GM23338 (cell line): Measurements from ENCODE around the gene TCP10L. TPM values are rescaled to one million over a fixed set of nuclear protein-coding genes. Genes with fewer than 3 reads are reported as not detected.

Experiments
- ATAC-seq: fragments of 200-7000 bp; cut with Tn5 transposase; 3 replicates; pipeline ENCODE4 v1.9.1; 2020
- DNase-seq: peaks from one replicate; pipeline ENCODE4 v3.0.0-alpha.2; 2015; ENCODE audit warnings: low spot score
- H2AFZ ChIP-seq: fragments of 200-600 bp; sonication (generic); 2 replicates; pipeline ENCODE4 v1.8.0; 2016; ENCODE audit warnings: antibody characterized with exemption, mild to moderate bottlenecking, moderate library complexity
- H3F3A ChIP-seq: fragments of 200-600 bp; sonication (generic); replicated peaks from 2 replicates; pipeline ENCODE4 v1.8.0; 2017; ENCODE audit warnings: antibody characterized with exemption, mixed run types, low read depth
- H3K27ac ChIP-seq: fragments of 200-600 bp; sonication (generic); 2 replicates; pipeline ENCODE4 v1.6.1; 2016; ENCODE audit warnings: low read depth
- H3K27me3 ChIP-seq: fragments of 200-600 bp; sonication (generic); 2 replicates; pipeline ENCODE4 v1.8.0; 2016; ENCODE audit warnings: mild to moderate bottlenecking, mixed run types, moderate library complexity; ENCODE audit not compliant: insufficient read depth
- H3K36me3 ChIP-seq: fragments of 200-600 bp; sonication (generic); 2 replicates; pipeline ENCODE4 v1.8.0; 2016; ENCODE audit warnings: mild to moderate bottlenecking; ENCODE audit not compliant: insufficient read depth
- H3K4me1 ChIP-seq: fragments of 200-600 bp; sonication (generic); 2 replicates; pipeline ENCODE4 v1.8.0; 2016; ENCODE audit warnings: mild to moderate bottlenecking, moderate library complexity; ENCODE audit not compliant: insufficient read depth
- H3K4me2 ChIP-seq: fragments of 200-600 bp; sonication (generic); 2 replicates; pipeline ENCODE4 v1.7.1; 2017; ENCODE audit warnings: mixed run types
- H3K4me3 ChIP-seq: fragments of 200-600 bp; sonication (generic); 2 replicates; pipeline ENCODE4 v1.6.1; 2016; ENCODE audit warnings: mixed run types
- H3K79me2 ChIP-seq: fragments of 200-600 bp; sonication (generic); replicated peaks from 2 replicates; pipeline ENCODE4 v1.8.0; 2017; ENCODE audit warnings: mild to moderate bottlenecking; ENCODE audit not compliant: insufficient read depth
- H3K9me2 ChIP-seq: fragments of 200-600 bp; sonication (generic); 2 replicates; pipeline ENCODE4 v1.8.0; 2017; ENCODE audit not compliant: insufficient read depth
- H4K20me1 ChIP-seq: fragments of 200-600 bp; sonication (generic); replicated peaks from 2 replicates; pipeline ENCODE4 v1.8.0; 2017; ENCODE audit warnings: mild to moderate bottlenecking; ENCODE audit not compliant: insufficient read depth
- H3K27ac Mint-ChIP-seq: 2 replicates; pipeline ENCODE4 v1.8.0; 2020; ENCODE audit warnings: inconsistent platforms, mild to moderate bottlenecking, moderate library complexity, mixed read lengths
- H3K27me3 Mint-ChIP-seq: 3 replicates; pipeline ENCODE4 v1.8.0; 2022; ENCODE audit warnings: low read depth, mild to moderate bottlenecking, moderate library complexity, mixed read lengths, inconsistent platforms; ENCODE audit not compliant: insufficient read depth, poor library complexity
- H3K36me3 Mint-ChIP-seq: 3 replicates; pipeline ENCODE4 v1.8.0; 2021; ENCODE audit warnings: low read depth, mild to moderate bottlenecking, inconsistent platforms, moderate library complexity, mixed read lengths
- H3K4me1 Mint-ChIP-seq: 3 replicates; pipeline ENCODE4 v1.8.0; 2020; ENCODE audit warnings: mild to moderate bottlenecking, inconsistent platforms, mixed read lengths
- H3K4me3 Mint-ChIP-seq: 3 replicates; pipeline ENCODE4 v1.8.0; 2021; ENCODE audit warnings: moderate library complexity, mild to moderate bottlenecking, inconsistent platforms, mixed read lengths
- H3K9me3 Mint-ChIP-seq: 3 replicates; pipeline ENCODE4 v1.8.0; 2020; ENCODE audit warnings: moderate library complexity, mild to moderate bottlenecking, inconsistent platforms, mixed read lengths
- CREB1 ChIP-seq: fragments of 250-450 bp; sonication (Bioruptor Pico); IDR thresholded peaks from 2 replicates; pipeline ENCODE4 v1.5.0; 2020; ENCODE audit warnings: low read depth, mild to moderate bottlenecking, moderate library complexity
- ETS1 ChIP-seq: IDR thresholded peaks from 2 replicates; pipeline ENCODE4 v1.6.1; 2016; ENCODE audit warnings: antibody characterized with exemption
- EZH2 ChIP-seq: fragments of 200-600 bp; sonication (generic); IDR thresholded peaks from one replicate; pipeline ENCODE4 v1.8.0; 2017; ENCODE audit warnings: antibody characterized with exemption, mild to moderate bottlenecking, low read depth; ENCODE audit not compliant: unreplicated experiment
- EZH2phosphoT487 ChIP-seq: fragments of 200-600 bp; sonication (generic); IDR thresholded peaks from one replicate; pipeline ENCODE4 v1.8.1; 2018; ENCODE audit warnings: antibody characterized with exemption; ENCODE audit not compliant: unreplicated experiment
- JUNB ChIP-seq: IDR thresholded peaks from one replicate; pipeline ENCODE4 v1.6.1; 2016; ENCODE audit warnings: antibody characterized with exemption; ENCODE audit not compliant: unreplicated experiment
- POLR2AphosphoS5 ChIP-seq: IDR thresholded peaks from 2 replicates; pipeline ENCODE4 v1.6.1; 2016; ENCODE audit warnings: antibody characterized with exemption, low read depth
- REST ChIP-seq: IDR thresholded peaks from one replicate; pipeline ENCODE4 v1.6.1; 2018; ENCODE audit warnings: antibody characterized with exemption; ENCODE audit not compliant: unreplicated experiment
- STAT1 ChIP-seq: IDR thresholded peaks from one replicate; pipeline ENCODE4 v1.6.1; 2016; ENCODE audit warnings: antibody characterized with exemption; ENCODE audit not compliant: unreplicated experiment
- polyA plus RNA-seq: library from polyadenylated mRNA; unstranded; fragments of >200 nt; fragmentation: Nextera tagmentation; extraction: Ambion mirVana; gene quantifications from 2 replicates; pipeline ENCODE4 v1.2.1, GENCODE V29; 2016
- total RNA-seq: library from RNA; depleted of rRNA; stranded (reverse); fragments of >200 nt; shearing (Covaris generic); gene quantifications from 2 replicates; pipeline ENCODE4 v1.2.3, GENCODE V29; 2014
- TF ChIP-seq, protein P1 (sequence below), 2 experiments: fragments of 200-600 bp in 1 of 2; sonication (generic) in 1 of 2; conservative IDR thresholded peaks; 2 replicates each; pipeline versions ENCODE4 v1.5.1 to v1.6.1; 2016 to 2017; ENCODE audit warnings: antibody characterized with exemption in 2 of 2, low read depth in 2 of 2, mild to moderate bottlenecking in 2 of 2, moderate library complexity in 1 of 2

Gene TCP10L
- total and polyA plus RNA-seq, 2 experiments from 2014 or later: 0.10 to 0.65 TPM

DNA sequence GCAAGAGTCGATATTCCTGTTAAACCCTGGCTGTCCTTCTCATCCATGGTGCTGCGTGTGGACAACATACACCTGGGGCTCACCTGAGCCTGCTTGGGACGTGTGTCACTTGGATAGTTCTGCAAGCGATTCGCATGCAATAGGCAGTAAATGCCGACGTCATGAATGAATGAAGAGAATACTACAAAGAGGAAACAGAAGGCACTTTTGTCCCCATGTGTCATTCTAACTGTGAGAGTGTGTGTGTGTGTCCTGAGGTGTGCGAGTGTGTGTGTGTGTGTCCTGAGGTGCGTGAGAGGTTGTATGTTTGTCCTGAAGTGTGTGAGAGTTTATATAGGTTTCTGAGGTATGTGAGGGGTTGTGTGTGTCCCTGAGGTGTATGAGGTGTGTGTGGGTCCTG is 647 bp upstream of the TCP10L start (continued):
- TF ChIP-seq REST (no peak), STAT1 (no peak), JUNB (no peak), POLR2AphosphoS5 (no peak), ETS1 (no peak), EZH2 (no peak), CREB1 (CRISPR knock-in tag) (no peak)
- TF ChIP-seq, protein P1, sequence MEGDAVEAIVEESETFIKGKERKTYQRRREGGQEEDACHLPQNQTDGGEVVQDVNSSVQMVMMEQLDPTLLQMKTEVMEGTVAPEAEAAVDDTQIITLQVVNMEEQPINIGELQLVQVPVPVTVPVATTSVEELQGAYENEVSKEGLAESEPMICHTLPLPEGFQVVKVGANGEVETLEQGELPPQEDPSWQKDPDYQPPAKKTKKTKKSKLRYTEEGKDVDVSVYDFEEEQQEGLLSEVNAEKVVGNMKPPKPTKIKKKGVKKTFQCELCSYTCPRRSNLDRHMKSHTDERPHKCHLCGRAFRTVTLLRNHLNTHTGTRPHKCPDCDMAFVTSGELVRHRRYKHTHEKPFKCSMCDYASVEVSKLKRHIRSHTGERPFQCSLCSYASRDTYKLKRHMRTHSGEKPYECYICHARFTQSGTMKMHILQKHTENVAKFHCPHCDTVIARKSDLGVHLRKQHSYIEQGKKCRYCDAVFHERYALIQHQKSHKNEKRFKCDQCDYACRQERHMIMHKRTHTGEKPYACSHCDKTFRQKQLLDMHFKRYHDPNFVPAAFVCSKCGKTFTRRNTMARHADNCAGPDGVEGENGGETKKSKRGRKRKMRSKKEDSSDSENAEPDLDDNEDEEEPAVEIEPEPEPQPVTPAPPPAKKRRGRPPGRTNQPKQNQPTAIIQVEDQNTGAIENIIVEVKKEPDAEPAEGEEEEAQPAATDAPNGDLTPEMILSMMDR (conservative IDR thresholded peaks at IDR 0.05; ENCODE audit: low read depth in 2 of 2): no peak

- Mint-ChIP-seq H3K36me3 (no peaks in the 10 kb centered on the region), H3K4me1 (no peaks in the 10 kb centered on the region), H3K27me3 (peaks cover 4% of the 10 kb centered on the region), H3K9me3 (no peaks in the 10 kb centered on the region), H3K27ac (no peak overlapping the region), H3K4me3 (no peak overlapping the region)
- no peak overlapping the region for H2AFZ ChIP-seq
- H3K27ac ChIP-seq: no peak overlapping the region
- no peaks in the 10 kb centered on the region for H3K36me3 ChIP-seq
- H3K79me2 ChIP-seq: no peaks in the 10 kb centered on the region
- DNase-seq: no peak
- ATAC-seq: no peak
- no peak overlapping the region for H3K4me3 ChIP-seq
- no peaks in the 10 kb centered on the region for H3K4me1 ChIP-seq
- H3F3A ChIP-seq: no peaks in the 10 kb centered on the region
- no peaks in the 10 kb centered on the region for H3K27me3 ChIP-seq
- no peak for TF ChIP-seq JUNB
- no peak for TF ChIP-seq POLR2AphosphoS5
- no peak for TF ChIP-seq EZH2phosphoT487
- H3K4me2 ChIP-seq: no peak overlapping the region
- no peaks in the 10 kb centered on the region for H4K20me1 ChIP-seq
- H3K9me2 ChIP-seq: no peaks in the 10 kb centered on the region
Measured at GRCh38 chr21:32584472-32584871, 851 bp downstream of the TCP10L start.
